Activated naive CD8-positive, alpha-beta T cell treated with anti-CD3 and anti-CD28 coated beads for 36 hours (primary cell): ENCODE measurements around the gene QARS1. TPM values are rescaled to one million over a fixed set of nuclear protein-coding genes. Genes with fewer than 3 reads are reported as not detected.

Experiments used
- total RNA-seq, 2 experiments: library from RNA; stranded (reverse); gene quantifications; one replicate each; pipeline ENCODE4 v1.2.3, GENCODE V29; 2021

Gene QARS1
- total RNA-seq, 2 experiments from 2014 or later = 252 to 272 TPM

Other genes starting within 250 kb of the QARS1 start
- 10 to 100 TPM; 19.2 to 23.9 TPM for gene SLC25A20, start 205.9 kb downstream of the QARS1 start, total RNA-seq
- gene ARIH2, start 185.9 kb downstream of the QARS1 start, total RNA-seq = 100 to 1,000 TPM; 126 TPM
- 10 to 100 TPM; 20.7 TPM for gene P4HTM, start 114.5 kb downstream of the QARS1 start, total RNA-seq
- 100 to 1,000 TPM; 135 to 140 TPM for gene WDR6, start 97.4 kb downstream of the QARS1 start, total RNA-seq
- 10 to 100 TPM; 22.3 to 24.7 TPM for gene DALRD3, start 86.2 kb downstream of the QARS1 start, total RNA-seq
- 10 to 100 TPM; 82.0 to 82.5 TPM for gene NDUFAF3, start 82.6 kb downstream of the QARS1 start, total RNA-seq
- gene IMPDH2, start 75.4 kb downstream of the QARS1 start, total RNA-seq = 100 to 1,000 TPM; 532 to 549 TPM
- 100 to 1,000 TPM; 126 to 127 TPM for gene QRICH1, start 10.7 kb downstream of the QARS1 start, total RNA-seq
- 10 to 100 TPM; 50.8 to 55.5 TPM for gene USP19, start 16.1 kb upstream of the QARS1 start, total RNA-seq
- not detected for gene LAMB2, start 28.3 kb upstream of the QARS1 start, total RNA-seq
- gene CCDC71, start 61.6 kb upstream of the QARS1 start, total RNA-seq = 10 to 100 TPM; 30.0 to 30.9 TPM
- gene KLHDC8B, start 66.8 kb upstream of the QARS1 start, total RNA-seq = 1 to 10 TPM; 3.4 TPM
- 1 to 10 TPM; 4.0 to 4.2 TPM for gene C3orf62, start 172.5 kb upstream of the QARS1 start, total RNA-seq
- gene USP4, start 235.3 kb upstream of the QARS1 start, total RNA-seq = 10 to 100 TPM; 63.3 to 64.0 TPM